ENCODE data around the gene KRT4.

GRCh38 chr12:52861511-52861910 is 47.6 kb upstream of the KRT4 start:
- TF ChIP-seq CTCF (IDR thresholded peaks at IDR 0.05) = no peak
- TF ChIP-seq EZH2 (IDR thresholded peaks at IDR 0.05) = no peak
- no peak for TF ChIP-seq EZH2phosphoT487 (IDR thresholded peaks at IDR 0.05)

Measured in neural progenitor cell (in vitro differentiated cells).